HG02798 (cell line): ENCODE measurements around the gene LHFPL5.

Source experiments
- ATAC-seq: cut with Tn5 transposase; IDR thresholded peaks from one replicate; pipeline ENCODE4 v1.9.1; 2021; ENCODE audit warnings: mild to moderate bottlenecking; ENCODE audit not compliant: unreplicated experiment, poor library complexity

The LHFPL5 gene

GRCh38 chr6:35788423-35788982 is 16.6 kb upstream of the LHFPL5 start:
- ATAC-seq = no peak

- no peak for ATAC-seq
These were observed 14.5 kb upstream of the LHFPL5 start for GRCh38 chr6:35790683-35791082.

- ATAC-seq = no peak
These were observed 10.4 kb upstream of the LHFPL5 start for GRCh38 chr6:35794536-35795452.

GRCh38 chr6:35795453-35796071 is 9.6 kb upstream of the LHFPL5 start:
- ATAC-seq = no peak

- no peak for ATAC-seq
These were observed 8.9 kb upstream of the LHFPL5 start for GRCh38 chr6:35796236-35796635.

GRCh38 chr6:35797837-35798526 is 7.2 kb upstream of the LHFPL5 start:
- no peak for ATAC-seq

GRCh38 chr6:35798706-35799105 is 6.4 kb upstream of the LHFPL5 start:
- ATAC-seq = no peak

- no peak for ATAC-seq
These were observed 4.0 kb upstream of the LHFPL5 start for GRCh38 chr6:35801148-35801547.

- ATAC-seq = no peak
These were observed 3.5 kb downstream of the LHFPL5 start for GRCh38 chr6:35808688-35809087.

- ATAC-seq = no peak
These were observed 4.7 kb downstream of the LHFPL5 start for GRCh38 chr6:35809809-35810208.

- ATAC-seq = no peak
These were observed 6.0 kb downstream of the LHFPL5 start for GRCh38 chr6:35810971-35811698.

GRCh38 chr6:35811699-35811995 is 6.5 kb downstream of the LHFPL5 start:
- ATAC-seq = no peak

- no peak for ATAC-seq
These were observed 12.4 kb downstream of the LHFPL5 start for GRCh38 chr6:35817515-35817914.

GRCh38 chr6:35823601-35824000 is 18.4 kb downstream of the LHFPL5 start:
- ATAC-seq = no peak

GRCh38 chr6:35824552-35825192 is 19.5 kb downstream of the LHFPL5 start:
- no peak for ATAC-seq

GRCh38 chr6:35829306-35829705 is 24.2 kb downstream of the LHFPL5 start:
- ATAC-seq = no peak

- ATAC-seq = no peak
These were observed 26.3 kb downstream of the LHFPL5 start for GRCh38 chr6:35831257-35832007.

- no peak for ATAC-seq
These were observed 28.4 kb downstream of the LHFPL5 start for GRCh38 chr6:35833536-35833935.

- no peak for ATAC-seq
These were observed 33.9 kb downstream of the LHFPL5 start for GRCh38 chr6:35839019-35839418.
